A673 (cell line): Measurements from ENCODE around the gene CCDC110. TPM values are rescaled to one million over a fixed set of nuclear protein-coding genes. Genes with fewer than 3 reads are reported as not detected.
A peak's percentile ranks its signal among the peaks of the same experiment; 100 is the strongest.

Experiments
- BruUV-seq: library from RNA; stranded (reverse); fragments of 400-500 nt; replicated peaks from 2 replicates; lab custom pipeline; 2021; lab: Mats Ljungman, UMichigan
- CTCF ChIA-PET: fragments of 300-600 bp; sonication (Branson Sonifier 250); formaldehyde crosslinking; loops from one replicate; lab custom pipeline; 2022; ENCODE audit warnings: antibody characterized with exemption; lab: Charles Lee
- POLR2A ChIA-PET: fragments of 300-600 bp; sonication (Branson Sonifier 250); formaldehyde crosslinking; loops from one replicate; lab custom pipeline; 2022; ENCODE audit warnings: antibody characterized with exemption; ENCODE audit not compliant: low non-redundant PET; lab: Charles Lee
- DNase-seq: peaks from one replicate; pipeline ENCODE4 v3.0.0-alpha.2; 2015; ENCODE audit warnings: low spot score
- H3K27ac ChIP-seq: fragments of 200-600 bp; sonication (generic); 2 replicates; pipeline ENCODE4 v1.5.1; 2016; ENCODE audit warnings: mixed run types, low read depth, mild to moderate bottlenecking, mixed read lengths, antibody characterized with exemption, low read length; ENCODE audit not compliant: poor library complexity, severe bottlenecking
- H3K27me3 ChIP-seq: fragments of 200-600 bp; sonication (generic); replicated peaks from 2 replicates; pipeline ENCODE4 v1.6.1; 2017; ENCODE audit warnings: mixed run types, low read depth, mild to moderate bottlenecking, mixed read lengths, antibody characterized with exemption, low read length; ENCODE audit not compliant: insufficient read depth, poor library complexity
- H3K36me3 ChIP-seq: fragments of 200-600 bp; sonication (generic); 2 replicates; pipeline ENCODE4 v1.6.1; 2016; ENCODE audit warnings: mixed run types, mild to moderate bottlenecking, mixed read lengths, antibody characterized with exemption, low read length; ENCODE audit not compliant: insufficient read depth, poor library complexity, severe bottlenecking
- H3K4me1 ChIP-seq: fragments of 200-600 bp; sonication (generic); 2 replicates; pipeline ENCODE4 v1.6.1; 2017; ENCODE audit warnings: mixed run types, mild to moderate bottlenecking, mixed read lengths, antibody characterized with exemption, low read length; ENCODE audit not compliant: insufficient read depth, poor library complexity, severe bottlenecking
- H3K4me3 ChIP-seq: fragments of 200-600 bp; sonication (generic); 2 replicates; pipeline ENCODE4 v1.5.1; 2016; ENCODE audit warnings: low read depth, mixed run types, mild to moderate bottlenecking, mixed read lengths, low read length; ENCODE audit not compliant: poor library complexity, severe bottlenecking
- H3K9me3 ChIP-seq: fragments of 200-600 bp; sonication (generic); 2 replicates; pipeline ENCODE4 v1.6.1; 2016; ENCODE audit warnings: mixed run types, low read depth, mild to moderate bottlenecking, mixed read lengths, antibody characterized with exemption, low read length; ENCODE audit not compliant: poor library complexity, severe bottlenecking
- EZH2 ChIP-seq: fragments of 200-600 bp; sonication (generic); IDR thresholded peaks from 2 replicates; pipeline ENCODE4 v1.6.1; 2017; ENCODE audit warnings: borderline replicate concordance, low read depth, mild to moderate bottlenecking, mixed read lengths, antibody characterized with exemption, low read length; ENCODE audit not compliant: poor library complexity, severe bottlenecking
- intact Hi-C: fragments of 100-400 bp; cut with micrococcal nuclease; formaldehyde crosslinking; loops from one replicate; pipeline ENCODE4 v1.10.0; 2022; ENCODE audit not compliant: unreplicated experiment
- total RNA-seq: library from RNA; stranded (reverse); gene quantifications from 2 replicates; pipeline ENCODE4 v1.2.3, GENCODE V29; 2021
- TF ChIP-seq, protein P1 (sequence below): fragments of 300-800, 200-600 bp; sonication (generic); conservative IDR thresholded peaks from 2 replicates; pipeline ENCODE4 v1.5.1; 2017; ENCODE audit warnings: low read depth, mild to moderate bottlenecking, antibody characterized with exemption, low read length, moderate library complexity, mixed read lengths

CCDC110 gene
- total RNA-seq, 1 experiment from 2014 or later, result not detected

- CTCF ChIA-PET, result no interaction called here
These were observed 72.1 kb downstream of the CCDC110 start for GRCh38 chr4:185399466-185399865.

GRCh38 chr4:185398618-185399017 lies 72.9 kb downstream of the CCDC110 start:
- intact Hi-C loops, result loop anchor here (5.0 kb wide), 1 partner anchor 191 kb away; the partner anchor contains the start of gene SNX25
- no peak overlapping the region for H3K27ac ChIP-seq
- H3K27me3 ChIP-seq, result no peaks in the 10 kb centered on the region
- peaks cover 18% of the 10 kb centered on the region for H3K4me1 ChIP-seq
- DNase-seq, result no peak
- POLR2A ChIA-PET, result no interaction called here
- BruUV-seq, result no TSS peak
- CTCF ChIA-PET, result no interaction called here
- peaks cover 6% of the 10 kb centered on the region for H3K36me3 ChIP-seq
- no peak for TF ChIP-seq EZH2
- TF ChIP-seq, protein P1, sequence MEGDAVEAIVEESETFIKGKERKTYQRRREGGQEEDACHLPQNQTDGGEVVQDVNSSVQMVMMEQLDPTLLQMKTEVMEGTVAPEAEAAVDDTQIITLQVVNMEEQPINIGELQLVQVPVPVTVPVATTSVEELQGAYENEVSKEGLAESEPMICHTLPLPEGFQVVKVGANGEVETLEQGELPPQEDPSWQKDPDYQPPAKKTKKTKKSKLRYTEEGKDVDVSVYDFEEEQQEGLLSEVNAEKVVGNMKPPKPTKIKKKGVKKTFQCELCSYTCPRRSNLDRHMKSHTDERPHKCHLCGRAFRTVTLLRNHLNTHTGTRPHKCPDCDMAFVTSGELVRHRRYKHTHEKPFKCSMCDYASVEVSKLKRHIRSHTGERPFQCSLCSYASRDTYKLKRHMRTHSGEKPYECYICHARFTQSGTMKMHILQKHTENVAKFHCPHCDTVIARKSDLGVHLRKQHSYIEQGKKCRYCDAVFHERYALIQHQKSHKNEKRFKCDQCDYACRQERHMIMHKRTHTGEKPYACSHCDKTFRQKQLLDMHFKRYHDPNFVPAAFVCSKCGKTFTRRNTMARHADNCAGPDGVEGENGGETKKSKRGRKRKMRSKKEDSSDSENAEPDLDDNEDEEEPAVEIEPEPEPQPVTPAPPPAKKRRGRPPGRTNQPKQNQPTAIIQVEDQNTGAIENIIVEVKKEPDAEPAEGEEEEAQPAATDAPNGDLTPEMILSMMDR, result no peak
- no peak overlapping the region for H3K4me3 ChIP-seq
- H3K9me3 ChIP-seq, result no peaks in the 10 kb centered on the region

More at GRCh38 chr4:185399466-185399865, 72.1 kb downstream of the CCDC110 start:
- intact Hi-C loops, result loop anchor here (5.0 kb wide), 1 partner anchor 192 kb away; the partner anchor contains the start of gene SNX25
- POLR2A ChIA-PET, result no interaction called here
- no peak for TF ChIP-seq EZH2
- TF ChIP-seq, protein P1, result no peak
- Histone ChIP-seq H3K4me1 (peaks cover 18% of the 10 kb centered on the region), H3K9me3 (no peaks in the 10 kb centered on the region), H3K27me3 (no peaks in the 10 kb centered on the region), H3K4me3 (no peak overlapping the region), H3K27ac (no peak overlapping the region), H3K36me3 (peaks cover 6% of the 10 kb centered on the region)
- BruUV-seq, result no TSS peak
- no peak for DNase-seq

GRCh38 chr4:185396724-185397385 lies 74.7 kb downstream of the CCDC110 start, which contains the start of gene ANKRD37:
Gene ANKRD37 (plus strand): TSS chr4:185396841. CDS start chr4:185396924, 83 bp downstream.
- H3K9me3 ChIP-seq, result no peaks in the 10 kb centered on the region
- H3K4me3 ChIP-seq, result peak within 1 kb of the TSS; percentile 62
- ChIA-PET CTCF (no interaction called here), POLR2A (no interaction called here)
- intact Hi-C loops, result loop anchor here (5.0 kb wide), 1 partner anchor 190 kb away; the partner anchor contains the start of gene SNX25
- H3K4me1 ChIP-seq, result peaks cover 18% of the 10 kb centered on the region
- H3K27me3 ChIP-seq, result no peaks in the 10 kb centered on the region
- peak within 1 kb of the TSS; percentile 93 for H3K27ac ChIP-seq
- no TSS peak for BruUV-seq
- no peak for DNase-seq
- no peaks in the 10 kb centered on the region for H3K36me3 ChIP-seq
- TF ChIP-seq, protein P1, result no peak
- no peak for TF ChIP-seq EZH2
